Large intestine (tissue), 3 donors: ENCODE results near the gene ACADVL. TPM values are rescaled to one million over a fixed set of nuclear protein-coding genes. Genes with fewer than 3 reads are reported as not detected.

ENCODE experiments used
- DNase-seq, 2 donors: peaks; one replicate each; pipeline versions ENCODE4 v3.0.0 to v3.0.0-alpha.2; 2013
- H3K27ac ChIP-seq: one replicate; pipeline ENCODE4 v1.5.1; 2013; ENCODE audit warnings: low read length
- H3K27me3 ChIP-seq: 2 replicates; pipeline ENCODE4 v1.6.1; 2013; ENCODE audit warnings: low read length; ENCODE audit not compliant: control insufficient read depth, insufficient read depth
- H3K36me3 ChIP-seq: 2 replicates; pipeline ENCODE4 v1.6.1; 2013; ENCODE audit warnings: low read length; ENCODE audit not compliant: control insufficient read depth, insufficient read depth
- H3K4me1 ChIP-seq: one replicate; pipeline ENCODE4 v1.6.1; 2013; ENCODE audit warnings: low read length; ENCODE audit not compliant: control insufficient read depth, insufficient read depth
- H3K4me3 ChIP-seq: one replicate; pipeline ENCODE4 v1.5.1; 2013; ENCODE audit warnings: low read length
- H3K9me3 ChIP-seq: one replicate; pipeline ENCODE4 v1.6.1; 2013; ENCODE audit warnings: mild to moderate bottlenecking, low read depth, low read length, moderate library complexity; ENCODE audit not compliant: control insufficient read depth
- WGBS: methylation state at CpG from one replicate; pipeline ENCODE4 v1.1.5; 2013; ENCODE audit warnings: low lambda C conversion rate; ENCODE audit not compliant: insufficient coverage; 5-methylcytosine and 5-hydroxymethylcytosine counted together
- polyA plus RNA-seq: library from polyadenylated mRNA; unstranded; fragments of 120-200 nt; gene quantifications from one replicate; pipeline ENCODE4 v1.2.1, GENCODE V29; 2013

Gene ACADVL
- polyA plus RNA-seq, 1 donor, result 490 TPM

DNA sequence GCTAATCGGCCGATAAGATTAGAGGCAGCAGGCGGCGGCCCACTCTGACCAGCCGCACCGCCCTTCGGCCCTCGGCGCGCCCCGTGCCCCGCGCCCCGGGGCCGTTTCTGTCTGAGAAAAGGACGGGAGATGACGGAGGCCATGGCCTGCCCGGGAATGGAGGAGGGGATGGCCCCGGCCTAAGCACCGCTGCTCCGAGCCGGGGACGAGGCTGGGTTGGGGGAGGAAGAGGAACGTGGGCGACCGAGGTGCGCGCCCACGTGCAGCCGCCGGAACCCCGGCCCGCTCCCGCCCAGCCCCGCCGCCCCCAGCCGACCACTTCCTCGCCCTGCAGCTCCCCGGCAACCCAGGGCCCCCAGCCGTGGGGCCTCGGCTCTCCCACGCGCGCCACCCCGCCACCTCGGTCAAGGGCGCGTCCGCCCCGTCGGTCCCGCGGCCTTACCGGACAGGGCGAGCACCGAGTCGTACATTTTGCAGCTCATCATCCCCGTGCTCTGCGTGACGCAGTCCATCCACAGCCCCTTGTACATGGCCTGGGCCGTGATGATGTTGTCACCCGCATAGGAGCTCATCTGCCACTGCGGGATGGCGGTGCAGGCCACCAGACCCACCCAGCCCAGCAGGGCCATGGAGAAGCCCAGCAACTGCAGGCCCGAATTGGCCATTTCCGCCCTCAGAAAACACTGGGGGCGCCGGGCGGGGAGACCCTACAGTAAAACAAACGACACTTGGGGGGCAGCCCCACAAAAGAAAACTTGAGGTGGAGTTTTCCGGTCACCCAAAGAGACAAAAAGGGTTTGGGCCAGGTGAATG lies 41.8 kb downstream of the ACADVL start:
- peaks cover 25% of the 10 kb centered on the region for H3K36me3 ChIP-seq
- peaks cover 44% of the 10 kb centered on the region for H3K4me1 ChIP-seq
- peak overlapping the region; percentile 99 for H3K4me3 ChIP-seq
- H3K27ac ChIP-seq, result peak overlapping the region; percentile 98
- DNase-seq, result peak in 1 of 2 donors; percentile 51
- WGBS, result no CpG with 5 or more reads among the region's 71 CpGs
- H3K9me3 ChIP-seq, result no peaks in the 10 kb centered on the region
- H3K27me3 ChIP-seq, result peaks cover 28% of the 10 kb centered on the region

DNA sequence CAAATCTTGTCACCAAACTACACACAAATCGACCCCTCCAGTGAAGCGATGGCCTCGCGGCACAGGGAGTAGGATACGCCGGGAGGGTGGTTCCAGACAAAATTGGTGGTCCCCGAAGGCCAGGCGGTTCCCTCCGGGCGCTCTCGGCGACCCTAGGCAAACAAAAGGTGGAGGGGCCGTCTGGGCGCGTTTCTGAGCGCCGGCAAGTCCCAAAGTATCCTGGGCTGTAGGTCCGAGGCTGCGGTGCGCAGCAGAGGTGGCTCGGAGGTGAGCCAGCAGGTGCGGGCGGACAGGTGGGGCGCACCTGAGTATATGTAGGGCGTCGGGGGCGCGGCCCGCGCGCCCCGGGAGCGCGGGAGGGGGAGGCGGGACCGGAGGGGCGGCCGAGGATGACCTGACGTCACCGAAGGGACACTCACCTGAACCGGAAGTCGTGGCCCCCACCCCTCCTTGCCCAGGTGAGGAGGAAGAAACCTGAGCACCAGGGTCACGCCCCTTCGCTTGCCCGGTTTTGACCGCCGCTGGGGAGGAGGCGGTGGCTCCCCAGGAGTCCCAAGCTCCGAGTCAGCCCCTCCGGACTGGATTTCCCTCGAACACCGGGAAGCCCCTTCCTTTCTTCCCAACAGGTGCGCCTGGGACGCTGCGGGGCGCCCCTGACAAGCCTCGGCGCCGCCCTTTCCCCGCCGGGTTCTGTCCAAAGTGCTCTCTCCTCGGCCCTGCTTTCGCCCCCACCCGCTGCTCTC lies 42.6 kb downstream of the ACADVL start, which contains the start of gene CLDN7:
Gene CLDN7 (minus strand): TSS at position 287 of the 743 bp plus-strand sequence. CDS start 435 bp downstream, outside the sequence.
- H3K27ac ChIP-seq, result peak within 1 kb of the TSS; percentile 98
- H3K27me3 ChIP-seq, result peaks cover 28% of the 10 kb centered on the region
- peak; percentile 95 to 98 for DNase-seq
- no CpG with 5 or more reads among the region's 64 CpGs for WGBS
- peaks cover 37% of the 10 kb centered on the region for H3K4me1 ChIP-seq
- peak within 1 kb of the TSS; percentile 99 for H3K4me3 ChIP-seq
- peaks cover 18% of the 10 kb centered on the region for H3K36me3 ChIP-seq
- H3K9me3 ChIP-seq, result no peaks in the 10 kb centered on the region

DNA sequence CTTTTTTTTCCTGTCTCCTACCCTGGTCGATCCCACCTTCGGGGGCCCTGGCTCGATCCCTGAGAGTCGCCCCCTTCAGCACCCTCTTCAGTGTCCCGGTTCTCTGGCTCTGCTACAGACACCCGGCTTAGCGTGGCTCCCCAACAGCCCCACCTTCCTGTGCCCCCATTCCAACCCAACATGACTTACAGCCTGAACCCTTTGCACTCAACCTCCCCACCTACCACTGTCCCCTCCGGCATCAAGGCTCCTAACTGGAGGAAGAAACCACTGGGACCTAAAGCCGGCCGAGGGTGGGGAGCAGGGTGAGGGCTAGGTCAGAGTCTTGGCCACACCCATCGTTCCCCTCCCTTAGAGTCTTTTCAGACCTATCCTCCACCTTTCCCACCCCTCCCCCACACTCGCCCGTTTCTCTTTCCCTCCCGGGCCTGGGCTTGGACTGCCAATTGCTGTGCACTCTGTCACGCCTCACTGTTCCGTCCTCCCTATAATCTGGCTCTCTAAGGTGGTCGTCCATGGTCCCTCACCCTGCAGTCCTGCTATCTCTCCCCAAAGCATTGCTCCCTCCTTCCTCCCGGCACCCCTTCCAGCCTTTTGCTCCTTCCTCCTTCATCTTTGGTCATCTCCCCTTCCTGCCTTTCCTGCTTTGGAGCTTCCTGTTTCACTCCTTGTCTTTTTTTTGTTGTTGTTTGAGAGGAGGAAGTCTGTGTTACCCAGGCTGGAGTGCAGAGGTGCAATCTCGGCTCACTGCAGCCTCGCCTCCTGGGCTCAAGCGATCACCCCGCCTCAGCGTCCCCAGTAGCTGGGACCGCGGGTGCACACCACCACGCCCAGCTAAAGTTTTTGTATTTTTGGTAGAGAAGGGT lies 43.4 kb downstream of the ACADVL start:
- peak overlapping the region; percentile 97 for H3K27ac ChIP-seq
- no peaks in the 10 kb centered on the region for H3K9me3 ChIP-seq
- DNase-seq, result peak; percentile 84 to 93
- 0% methylated on average over 2 of the region's 26 CpGs for WGBS
- peaks cover 29% of the 10 kb centered on the region for H3K4me1 ChIP-seq
- peaks cover 13% of the 10 kb centered on the region for H3K36me3 ChIP-seq
- H3K4me3 ChIP-seq, result peak overlapping the region; percentile 99
- peaks cover 28% of the 10 kb centered on the region for H3K27me3 ChIP-seq

DNA sequence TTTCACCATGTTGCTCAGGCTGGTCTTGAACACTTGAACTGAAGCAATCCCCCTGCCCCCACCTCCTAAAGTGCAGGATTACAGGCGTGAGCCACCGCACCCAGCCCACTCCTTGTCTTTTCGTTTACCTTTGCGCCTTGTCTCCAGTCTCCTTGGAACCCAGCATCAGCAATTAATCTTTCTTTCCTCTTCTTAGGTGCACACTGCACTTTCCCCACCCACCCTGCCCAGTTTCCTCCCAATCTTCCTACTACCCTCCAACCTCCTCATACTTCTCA lies 44.0 kb downstream of the ACADVL start:
- peak; percentile 27 to 74 for DNase-seq
- WGBS, result 0% methylated on average over 1 of the region's 4 CpGs
- Histone ChIP-seq H3K27me3 (peaks cover 28% of the 10 kb centered on the region), H3K36me3 (peaks cover 13% of the 10 kb centered on the region), H3K9me3 (no peaks in the 10 kb centered on the region), H3K27ac (peak overlapping the region; percentile 97), H3K4me1 (peaks cover 24% of the 10 kb centered on the region), H3K4me3 (peak overlapping the region; percentile 99)

DNA sequence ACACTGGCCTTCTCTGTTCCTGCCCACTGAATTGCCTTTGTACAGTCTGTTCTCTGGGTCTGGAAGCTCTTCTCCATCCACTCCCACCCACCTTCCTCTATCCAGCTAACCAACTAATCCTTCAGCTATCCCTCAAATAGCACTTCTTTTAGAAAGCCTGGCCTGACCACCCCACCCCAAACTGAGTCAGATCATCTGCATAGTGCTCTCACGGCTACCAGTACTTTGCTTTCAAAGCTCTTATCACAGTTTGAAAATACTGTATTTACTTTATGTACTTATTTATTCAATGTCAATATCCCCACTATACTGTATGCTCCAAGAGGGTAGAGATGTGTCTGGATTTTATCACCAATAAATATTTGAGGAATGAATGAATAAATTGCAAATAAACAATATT lies 47.0 kb downstream of the ACADVL start:
- WGBS, result 20% methylated on average over 1 of the region's 1 CpG
- Histone ChIP-seq H3K4me3 (no peak overlapping the region), H3K36me3 (no peaks in the 10 kb centered on the region), H3K27me3 (peaks cover 20% of the 10 kb centered on the region), H3K4me1 (peaks cover 15% of the 10 kb centered on the region), H3K9me3 (no peaks in the 10 kb centered on the region), H3K27ac (no peak overlapping the region)
- DNase-seq, result no peak

Other genes with a start within 250 kb of the ACADVL start
- 1.2 TPM for gene ALOX12, start 223.9 kb upstream of the ACADVL start, polyA plus RNA-seq
- 244 TPM for gene RNASEK, start 207.3 kb upstream of the ACADVL start, polyA plus RNA-seq
- gene BCL6B, start 196.9 kb upstream of the ACADVL start, polyA plus RNA-seq, result 7.2 TPM
- 16.9 TPM for gene SLC16A13, start 183.9 kb upstream of the ACADVL start, polyA plus RNA-seq
- gene SLC16A11, start 175.8 kb upstream of the ACADVL start, polyA plus RNA-seq, result 0.94 TPM
- gene CLEC10A, start 139.7 kb upstream of the ACADVL start, polyA plus RNA-seq, result 9.7 TPM
- 0.40 TPM for gene ASGR2, start 105.1 kb upstream of the ACADVL start, polyA plus RNA-seq
- gene ASGR1, start 40.6 kb upstream of the ACADVL start, polyA plus RNA-seq, result 5.7 TPM
- gene DLG4, start 102 bp upstream of the ACADVL start, polyA plus RNA-seq, result 16.7 TPM
- gene DVL2, start 14.6 kb downstream of the ACADVL start, polyA plus RNA-seq, result 44.5 TPM
- 45.4 TPM for gene PHF23, start 19.5 kb downstream of the ACADVL start, polyA plus RNA-seq
- 724 TPM for gene GABARAP, start 22.5 kb downstream of the ACADVL start, polyA plus RNA-seq
- gene CTDNEP1, start 31.8 kb downstream of the ACADVL start, polyA plus RNA-seq, result 124 TPM
- gene ELP5, start 32.3 kb downstream of the ACADVL start, polyA plus RNA-seq, result 45.8 TPM
- gene CLDN7, start 42.5 kb downstream of the ACADVL start, polyA plus RNA-seq, result 250 TPM
- 1.1 TPM for gene SLC2A4, start 61.8 kb downstream of the ACADVL start, polyA plus RNA-seq
- gene YBX2, start 74.7 kb downstream of the ACADVL start, polyA plus RNA-seq, result 2.8 TPM
- gene EIF5A, start 87.7 kb downstream of the ACADVL start, polyA plus RNA-seq, result 263 TPM
- 53.0 TPM for gene GPS2, start 95.4 kb downstream of the ACADVL start, polyA plus RNA-seq
- gene NEURL4, start 109.4 kb downstream of the ACADVL start, polyA plus RNA-seq, result 28.7 TPM
- gene ACAP1, start 116.6 kb downstream of the ACADVL start, polyA plus RNA-seq, result 12.2 TPM
- gene KCTD11, start 132.2 kb downstream of the ACADVL start, polyA plus RNA-seq, result 8.2 TPM
- gene TMEM95, start 135.2 kb downstream of the ACADVL start, polyA plus RNA-seq, result 0.04 TPM
- 7.4 TPM for gene TNK1, start 161.2 kb downstream of the ACADVL start, polyA plus RNA-seq
- gene PLSCR3, start 174.6 kb downstream of the ACADVL start, polyA plus RNA-seq, result 16.9 TPM
- gene TMEM256, start 184.2 kb downstream of the ACADVL start, polyA plus RNA-seq, result 187 TPM
- gene NLGN2, start 187.9 kb downstream of the ACADVL start, polyA plus RNA-seq, result 12.9 TPM
- gene SPEM1, start 200.4 kb downstream of the ACADVL start, polyA plus RNA-seq, result not detected
- gene SPEM2, start 205.7 kb downstream of the ACADVL start, polyA plus RNA-seq, result not detected
- gene SPEM3, start 208.9 kb downstream of the ACADVL start, polyA plus RNA-seq, result not detected
- 7.5 TPM for gene TMEM102, start 215.5 kb downstream of the ACADVL start, polyA plus RNA-seq
- gene FGF11, start 219.6 kb downstream of the ACADVL start, polyA plus RNA-seq, result 1.3 TPM
- gene CHRNB1, start 225.1 kb downstream of the ACADVL start, polyA plus RNA-seq, result 7.4 TPM